ELF-1 (cell line): ENCODE data around the gene PFN3.

Source experiments
- DNase-seq: peaks from one replicate; pipeline ENCODE4 v3.0.0-alpha.2; 2016; ENCODE audit warnings: low read depth, low spot score

PFN3 gene

GRCh38 chr5:177399997-177400868, at the start of gene PFN3:
Gene PFN3, minus strand, starts transcription at chr5:177400661. Its CDS starts 85 bp downstream, at chr5:177400576.
- DNase-seq = peak; percentile 80

GRCh38 chr5:177449140-177450061, 48.9 kb upstream of the PFN3 start:
- no peak for DNase-seq

- DNase-seq = no peak
Observed at GRCh38 chr5:177448244-177448950, 47.9 kb upstream of the PFN3 start.

- peak; percentile 74 for DNase-seq
Observed at GRCh38 chr5:177447611-177448243, 47.3 kb upstream of the PFN3 start.

GRCh38 chr5:177447066-177447610, 46.7 kb upstream of the PFN3 start:
- DNase-seq = no peak

GRCh38 chr5:177446200-177447065, 46.0 kb upstream of the PFN3 start, which contains the start of gene PRR7:
Gene PRR7, plus strand, starts transcription at chr5:177446814. Its CDS starts 8,254 bp downstream, at chr5:177455068.
- DNase-seq = peak; percentile 61

- DNase-seq = no peak
Observed at GRCh38 chr5:177445917-177446199, 45.4 kb upstream of the PFN3 start.

- no peak for DNase-seq
Observed at GRCh38 chr5:177445052-177445916, 44.8 kb upstream of the PFN3 start.

GRCh38 chr5:177444106-177445051, 43.9 kb upstream of the PFN3 start:
- no peak for DNase-seq

- DNase-seq = no peak
Observed at GRCh38 chr5:177443144-177443983, 42.9 kb upstream of the PFN3 start.

GRCh38 chr5:177442066-177442826, 41.8 kb upstream of the PFN3 start:
- DNase-seq = no peak

- DNase-seq = no peak
Observed at GRCh38 chr5:177440990-177441780, 40.7 kb upstream of the PFN3 start.

- no peak for DNase-seq
Observed at GRCh38 chr5:177440211-177440989, 39.9 kb upstream of the PFN3 start.

- DNase-seq = no peak
Observed at GRCh38 chr5:177439518-177440053, 39.1 kb upstream of the PFN3 start.
